HG03196 (cell line): Measurements from ENCODE around the gene ANKRD16.
"Not testable (repeated sequence)": the region's sequence is repeated elsewhere in the genome, so short reads cannot be mapped to it uniquely, and the experiment has no call there.

Experiments used
- ATAC-seq: cut with Tn5 transposase; IDR thresholded peaks from one replicate; pipeline ENCODE4 v1.9.1; 2021; ENCODE audit not compliant: unreplicated experiment

ANKRD16 gene

DNA sequence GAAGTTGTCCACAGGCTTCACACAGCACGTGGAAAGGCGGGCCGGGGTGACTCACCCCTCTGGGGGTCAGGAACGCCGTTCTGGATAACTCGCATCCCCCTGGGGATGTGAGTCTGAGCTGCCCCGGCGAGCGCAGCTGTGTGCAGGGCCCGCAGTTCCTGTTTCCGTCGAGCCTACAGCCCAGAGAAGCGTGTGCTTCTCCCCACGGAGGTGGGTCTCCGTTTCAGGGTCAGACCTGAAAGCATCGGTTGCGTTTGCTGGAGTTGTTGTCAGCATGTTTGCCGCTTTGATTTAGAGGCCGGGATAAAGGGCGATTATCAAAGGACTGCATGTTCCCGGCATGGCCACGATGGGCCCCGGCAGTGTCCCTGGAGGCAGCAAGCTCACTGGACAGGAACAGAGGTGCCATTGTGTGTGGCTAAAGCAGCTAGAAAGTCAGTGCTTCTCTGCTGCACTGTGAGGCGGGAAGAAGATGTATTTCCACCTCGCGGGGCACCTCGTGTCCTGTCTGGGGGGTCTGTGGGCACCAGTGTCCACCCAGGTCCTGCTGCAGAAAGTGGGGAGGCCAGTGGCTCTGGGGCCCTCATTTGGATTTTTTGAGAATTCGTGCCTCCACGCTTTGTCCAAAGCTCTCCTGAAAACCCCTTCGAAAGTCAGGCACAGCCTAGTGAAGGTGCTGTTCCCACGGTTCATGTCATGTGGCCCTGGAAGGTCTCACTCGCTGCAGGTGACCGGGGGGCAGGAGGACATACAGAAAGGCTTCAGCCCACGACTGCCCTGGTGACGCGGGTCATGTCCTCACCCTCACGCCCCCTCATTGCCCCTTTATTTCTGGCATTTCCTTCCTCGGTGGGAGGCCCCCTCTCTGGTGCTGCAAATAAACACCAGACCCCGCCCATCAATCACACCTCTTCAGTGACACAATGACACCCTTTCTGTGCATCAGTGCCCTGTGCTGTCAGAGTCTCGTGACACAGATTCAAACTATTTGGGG, 49.1 kb downstream of the ANKRD16 start:
- ATAC-seq: peak; percentile 85

DNA sequence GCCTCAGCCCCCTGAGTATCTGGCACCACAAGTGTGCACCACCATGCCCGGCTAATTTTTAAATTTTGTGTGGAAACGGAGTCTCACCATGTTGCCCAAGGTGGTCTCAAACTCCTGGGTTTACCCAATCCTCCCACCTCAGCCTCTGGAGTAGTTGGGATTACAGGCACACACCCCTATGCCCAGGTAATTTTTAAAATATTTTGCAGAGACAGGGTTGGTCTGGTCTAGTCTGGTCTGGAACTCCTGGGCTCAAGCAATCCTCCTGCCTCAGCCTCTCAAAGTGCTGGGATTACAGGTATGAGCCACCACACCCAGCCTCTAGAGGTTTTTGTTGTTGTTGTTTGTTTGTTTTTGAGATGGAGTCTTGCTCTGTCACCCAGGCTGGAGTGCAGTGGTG, 53.5 kb downstream of the ANKRD16 start:
- ATAC-seq: not testable (repeated sequence)

DNA sequence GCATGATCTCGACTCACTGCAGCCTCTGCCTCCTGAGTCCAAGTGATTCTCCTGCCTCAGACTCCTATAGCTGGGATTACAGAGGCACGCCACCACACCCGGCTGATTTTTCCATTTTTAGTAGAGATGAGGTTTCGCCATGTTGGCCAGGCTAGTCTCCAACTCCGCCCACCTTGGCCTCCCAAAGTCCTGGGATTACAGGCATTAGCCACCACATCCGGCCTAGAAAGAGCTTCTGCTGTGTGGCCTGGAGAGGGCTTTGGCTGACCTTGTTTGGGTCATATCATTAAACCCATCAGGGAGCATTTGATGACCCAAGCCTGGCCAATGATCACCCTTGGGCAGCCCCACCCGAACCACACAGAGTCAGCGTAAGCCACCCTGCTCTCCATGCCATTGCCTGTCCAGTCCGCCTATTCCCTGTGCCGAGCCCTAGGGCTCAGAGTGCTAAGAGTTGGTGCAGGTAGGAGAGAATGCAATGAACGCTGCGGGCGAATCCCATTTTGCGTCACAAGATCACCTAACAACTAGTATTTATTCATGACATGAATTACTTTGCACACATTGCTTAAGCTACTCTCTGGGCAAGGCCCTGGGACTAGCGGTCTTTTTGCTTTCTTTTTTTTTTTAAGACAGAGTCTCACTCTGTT, 54.1 kb downstream of the ANKRD16 start:
- ATAC-seq: no peak

DNA sequence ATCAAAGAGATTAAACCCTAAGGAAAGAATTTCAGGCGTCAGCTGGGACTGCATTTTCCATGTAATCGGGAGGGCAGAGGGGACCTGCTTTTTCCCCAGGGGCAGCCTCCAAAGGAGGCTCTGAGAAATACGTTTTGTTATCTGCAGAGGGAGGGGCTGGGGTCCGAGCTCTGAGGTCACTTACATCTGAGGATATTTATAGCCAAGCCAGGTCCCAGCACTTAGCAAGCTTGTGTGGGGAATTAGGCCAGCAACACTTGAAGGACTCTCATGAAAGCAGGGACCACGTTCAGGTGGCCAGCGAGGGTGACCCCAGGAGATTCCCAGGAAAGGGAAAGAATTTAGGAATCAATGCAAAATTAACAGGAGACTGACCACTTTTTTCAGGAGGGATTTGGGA, 55.9 kb downstream of the ANKRD16 start:
- no peak for ATAC-seq

DNA sequence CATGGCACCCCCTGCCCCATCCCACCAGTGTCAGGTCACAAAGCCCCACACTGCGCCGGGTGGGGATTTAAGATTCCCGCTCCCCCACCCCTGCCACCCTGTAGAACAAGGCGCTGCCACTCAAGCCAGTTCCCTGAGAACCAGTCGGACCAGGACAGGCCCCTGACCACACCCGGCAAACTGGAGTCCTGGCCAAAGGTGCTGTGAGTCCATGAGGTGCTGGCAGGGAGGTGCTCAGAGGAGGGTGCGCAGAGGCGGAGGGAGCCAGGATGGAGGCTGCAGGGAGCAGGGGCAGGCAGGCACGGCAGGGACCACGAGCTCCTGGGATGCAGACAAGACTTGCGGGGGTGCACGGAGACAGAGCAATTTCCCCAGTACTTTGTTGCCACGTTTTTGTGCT, 56.7 kb downstream of the ANKRD16 start:
- ATAC-seq: no peak

DNA sequence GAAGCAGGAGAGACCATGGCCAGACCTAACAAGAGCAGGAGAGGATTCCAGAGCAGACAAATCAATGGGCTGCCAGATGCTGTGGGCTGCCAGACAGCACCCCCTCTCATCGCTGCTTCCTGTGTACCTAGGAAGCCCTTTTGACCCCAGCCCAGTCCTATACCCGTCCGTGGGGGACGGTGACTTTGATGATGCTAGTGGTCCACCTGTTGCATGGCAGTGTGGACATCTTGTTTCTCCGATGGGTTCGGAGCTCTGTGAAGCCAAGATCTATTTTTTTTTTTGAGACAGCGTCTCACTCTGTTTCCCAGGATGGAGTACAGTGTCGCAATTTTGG, 58.3 kb downstream of the ANKRD16 start:
- no peak for ATAC-seq

DNA sequence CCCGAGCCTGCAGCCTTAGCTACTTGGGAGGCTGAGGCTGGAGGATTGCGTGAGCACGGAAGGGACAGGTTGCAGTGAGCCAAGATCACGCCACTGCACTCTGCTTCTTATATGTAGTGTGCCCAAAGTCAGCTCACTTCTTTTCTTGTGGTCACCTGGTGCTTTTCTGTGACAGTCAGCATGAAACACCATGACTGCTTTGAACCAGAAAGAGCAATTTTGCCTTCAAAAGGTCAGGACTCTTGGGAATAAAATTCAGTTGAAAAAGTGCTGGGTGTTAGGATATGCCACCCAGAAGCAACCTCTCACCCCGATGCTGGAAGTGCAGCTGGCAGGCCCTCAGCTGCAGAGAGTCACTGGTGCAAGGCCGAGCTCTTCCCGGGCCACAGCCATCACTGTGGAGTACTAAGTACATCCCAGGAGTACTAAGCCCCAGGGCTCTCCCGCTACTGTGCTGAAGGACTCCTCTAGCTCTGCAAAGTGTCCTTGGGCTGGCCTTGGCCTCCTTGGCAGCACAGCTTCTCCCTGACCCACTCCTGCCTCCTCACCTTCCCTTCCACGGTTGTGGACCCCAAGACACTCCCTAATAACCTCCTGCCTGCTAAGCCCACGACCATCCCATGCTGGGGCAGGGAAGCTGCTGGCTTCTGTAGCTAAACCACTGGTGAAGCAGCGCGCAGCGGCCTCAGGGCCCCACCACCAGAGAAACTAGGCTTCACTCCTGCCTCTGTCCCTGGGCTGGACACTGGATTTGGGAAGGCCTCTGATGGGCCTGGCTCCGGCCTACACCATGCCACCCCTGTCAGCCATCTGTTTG, 58.9 kb downstream of the ANKRD16 start:
- ATAC-seq: no peak

DNA sequence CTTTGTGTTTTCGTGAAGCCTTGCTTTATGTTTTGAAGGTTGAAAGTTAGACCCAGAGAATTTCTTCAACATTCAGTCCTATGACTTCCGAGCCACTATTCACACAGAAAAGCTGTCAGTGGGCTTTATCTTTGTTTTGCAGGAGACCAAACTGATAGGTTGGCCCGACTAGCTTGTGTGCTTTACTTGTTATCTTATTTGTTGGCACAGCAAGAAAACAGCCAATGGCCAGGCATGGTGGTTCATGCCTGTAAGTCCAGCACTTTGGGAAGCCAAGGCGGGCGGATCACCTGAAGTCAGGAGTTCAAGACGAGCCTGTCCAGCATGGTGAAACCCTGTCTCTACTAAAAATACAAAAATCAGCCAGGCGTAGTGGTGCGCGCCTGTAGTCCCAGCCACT, 60.4 kb downstream of the ANKRD16 start:
- ATAC-seq: no peak

DNA sequence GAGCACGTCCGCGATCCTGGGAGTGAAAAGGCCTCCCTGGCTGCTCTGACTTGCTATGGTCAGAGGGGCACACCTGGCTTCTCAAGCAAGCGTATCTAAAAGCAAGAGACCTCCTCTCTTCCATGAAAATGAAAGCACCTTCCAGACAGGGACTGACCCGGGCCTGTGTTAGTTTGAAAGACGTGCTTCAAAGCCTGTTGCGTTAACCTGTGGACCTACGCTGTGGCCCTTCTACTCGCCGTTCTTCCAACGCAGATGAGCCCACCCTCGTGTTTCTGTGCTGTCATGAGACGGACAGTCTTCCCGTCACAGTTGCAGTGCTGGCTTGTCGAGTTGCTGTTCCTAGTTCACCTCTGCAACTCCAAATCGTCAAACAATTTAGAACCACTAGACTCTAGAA, 61.0 kb downstream of the ANKRD16 start:
- ATAC-seq: no peak

DNA sequence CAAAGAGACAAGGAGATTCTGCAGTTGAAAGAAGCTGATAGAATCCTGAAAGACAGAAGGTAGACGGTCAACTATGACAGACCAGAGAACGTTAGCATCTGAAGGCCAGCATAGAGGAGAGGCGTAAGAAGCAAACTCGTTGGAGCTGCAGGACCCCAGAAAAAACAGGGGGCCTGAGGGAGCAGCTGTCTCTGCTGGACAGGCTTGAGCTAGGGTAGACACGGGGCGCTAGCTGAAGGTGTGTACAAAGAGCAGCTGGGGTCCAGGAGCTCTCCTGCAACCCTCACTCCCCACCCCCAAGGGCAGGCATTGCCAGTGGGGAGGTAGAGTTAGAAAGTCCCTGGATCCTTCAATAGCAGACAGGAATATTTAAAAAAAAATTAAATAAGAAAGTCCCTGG, 61.9 kb downstream of the ANKRD16 start:
- no peak for ATAC-seq

DNA sequence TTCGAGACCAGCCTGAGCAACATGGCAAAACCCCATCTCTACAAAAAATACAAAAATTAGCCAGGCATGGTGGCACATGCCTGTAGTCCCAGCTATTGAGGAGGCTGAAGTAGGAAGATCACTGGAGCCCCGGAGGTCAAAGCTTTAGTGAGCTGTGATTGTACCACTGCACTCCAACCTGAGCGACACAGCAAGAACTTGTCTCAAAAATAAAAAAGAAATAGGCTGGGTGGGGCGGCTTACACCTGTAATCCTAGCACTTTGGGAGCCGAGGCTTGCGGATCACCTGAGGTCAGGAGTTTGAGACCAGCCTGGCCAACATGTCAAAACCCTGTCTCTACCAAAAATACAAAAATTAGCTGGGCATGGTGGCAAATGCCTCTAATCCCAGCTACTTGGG, 63.2 kb downstream of the ANKRD16 start:
- not testable (repeated sequence) for ATAC-seq

DNA sequence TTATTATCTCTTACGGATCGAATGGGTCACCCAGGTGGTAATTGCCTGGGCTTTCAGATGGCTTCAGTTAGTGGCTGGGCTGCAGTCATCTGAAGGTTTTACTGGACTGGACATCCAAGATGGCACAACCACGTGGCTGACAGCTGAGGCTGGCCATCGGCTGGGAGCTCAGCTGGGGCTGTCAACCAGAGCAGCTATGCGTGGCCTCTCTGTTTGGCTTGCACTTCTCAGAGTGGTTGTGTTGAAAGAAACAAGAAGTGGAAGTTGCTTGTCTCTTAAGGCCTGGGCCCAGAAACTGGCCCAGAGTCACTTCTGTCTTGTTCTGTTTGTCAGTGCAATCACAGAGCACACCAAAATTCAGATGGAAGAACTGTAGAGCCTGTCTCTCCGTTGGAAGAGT, 70.8 kb downstream of the ANKRD16 start:
- no peak for ATAC-seq

DNA sequence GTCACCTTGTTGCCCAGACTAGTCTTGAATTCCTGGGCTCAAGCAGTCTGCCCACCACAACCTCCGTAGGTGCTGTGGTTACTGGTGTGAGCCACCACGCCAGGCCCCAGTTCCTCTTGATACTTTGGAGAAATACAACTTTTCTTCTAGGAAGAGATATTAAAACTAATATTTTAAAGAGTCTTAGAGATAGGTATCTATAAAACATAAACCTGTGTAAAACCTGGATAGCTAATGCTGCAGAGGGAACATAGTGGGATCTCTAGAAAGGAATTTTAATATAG, 71.7 kb downstream of the ANKRD16 start:
- ATAC-seq: no peak

DNA sequence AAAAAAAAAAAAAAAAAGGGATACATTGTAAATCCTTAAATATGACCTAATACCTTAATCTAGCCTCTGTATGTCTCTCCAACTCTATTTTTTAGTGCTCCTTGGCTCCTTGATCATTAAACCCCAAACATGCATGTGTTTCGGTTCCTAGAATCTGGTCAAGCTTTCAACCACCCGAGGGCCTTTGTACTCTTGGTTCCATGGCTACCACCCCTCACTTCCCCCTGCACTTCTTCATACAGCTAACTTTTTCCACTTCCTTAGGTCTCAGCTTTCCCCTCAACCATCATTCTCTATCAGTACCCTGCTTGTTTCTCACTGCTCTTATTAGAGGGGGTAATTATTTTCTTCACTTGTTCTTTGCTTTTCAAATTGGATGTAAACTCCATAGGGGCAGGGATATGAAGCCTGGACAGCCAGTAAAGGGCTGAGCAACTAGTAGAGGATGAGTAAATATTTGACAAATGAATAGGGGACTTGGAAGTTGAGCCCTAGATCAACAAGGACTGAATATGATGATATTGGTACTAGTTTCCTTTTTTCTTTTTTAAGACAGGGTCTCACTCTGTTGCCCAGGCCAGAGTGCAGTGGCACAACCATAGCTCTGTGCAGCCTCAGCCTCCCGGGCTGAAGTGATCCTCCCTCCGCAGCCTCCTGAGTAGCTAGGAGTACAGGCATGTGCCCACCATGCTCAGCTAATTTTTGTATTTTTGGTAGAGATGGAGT, 72.2 kb downstream of the ANKRD16 start:
- ATAC-seq: no peak

DNA sequence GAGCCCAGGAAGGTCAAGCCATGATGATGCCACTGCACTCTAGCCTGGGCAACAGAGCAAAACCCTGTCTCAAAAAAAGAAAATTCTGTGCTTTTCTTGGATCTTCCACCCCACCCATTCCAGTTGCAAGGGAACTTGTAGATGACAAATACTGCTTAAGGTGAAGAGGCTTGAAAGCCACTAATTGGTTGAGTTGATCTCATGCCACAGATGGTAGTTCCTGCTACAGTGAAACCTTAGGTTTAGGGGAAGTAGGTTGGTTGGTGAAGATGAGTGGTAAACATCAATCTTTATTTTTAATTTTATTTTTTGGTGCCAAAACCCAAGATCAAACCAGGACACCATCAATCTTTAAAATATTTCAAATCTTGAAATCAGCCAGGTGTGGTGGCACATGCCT, 73.5 kb downstream of the ANKRD16 start:
- ATAC-seq: no peak

DNA sequence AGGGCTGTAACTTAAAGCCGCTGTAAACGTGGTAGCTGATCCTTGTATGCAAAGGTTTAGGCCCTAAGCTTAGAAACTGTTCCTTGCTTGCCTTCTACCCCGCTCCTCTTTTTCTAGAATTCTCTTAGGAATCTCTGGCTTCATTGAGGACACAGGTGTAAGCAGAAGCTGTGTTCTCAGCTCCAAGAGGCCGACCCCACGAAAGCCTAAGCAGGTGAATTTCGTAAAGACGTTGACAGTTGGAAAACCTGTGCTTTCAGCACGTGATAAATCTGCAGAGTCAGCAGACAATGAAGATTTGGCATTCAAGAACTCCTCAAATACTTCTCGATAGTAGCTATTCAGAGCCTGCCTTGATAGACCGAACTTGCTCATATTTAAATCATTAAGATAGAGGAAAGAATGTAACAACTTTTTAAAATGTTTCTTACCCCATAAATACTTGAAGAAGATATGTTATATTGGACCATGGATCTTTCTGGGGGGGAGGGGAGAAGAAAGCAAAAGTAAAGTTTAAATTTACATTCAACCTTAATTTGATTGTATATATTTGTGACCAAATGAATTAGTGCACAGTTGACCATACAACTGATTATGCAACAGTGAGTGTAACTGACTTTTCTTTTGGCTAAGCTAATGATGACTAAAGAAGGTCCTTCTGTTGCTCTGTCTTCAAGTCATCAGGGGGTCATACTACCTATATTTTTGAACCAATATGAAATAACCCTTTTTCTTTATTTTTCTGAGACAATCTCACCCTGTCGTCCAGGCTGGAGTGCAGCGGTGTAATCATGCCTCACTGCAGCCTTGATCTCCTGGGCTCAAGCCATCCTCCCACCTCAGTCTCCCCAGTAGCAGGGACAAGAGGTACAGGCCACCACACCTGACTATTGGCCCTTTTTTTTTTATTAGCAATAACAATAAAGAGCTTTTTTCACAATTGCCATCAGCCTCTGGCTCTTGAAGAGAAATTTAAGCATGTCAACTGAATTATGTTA, 75.3 kb downstream of the ANKRD16 start:
- no peak for ATAC-seq

DNA sequence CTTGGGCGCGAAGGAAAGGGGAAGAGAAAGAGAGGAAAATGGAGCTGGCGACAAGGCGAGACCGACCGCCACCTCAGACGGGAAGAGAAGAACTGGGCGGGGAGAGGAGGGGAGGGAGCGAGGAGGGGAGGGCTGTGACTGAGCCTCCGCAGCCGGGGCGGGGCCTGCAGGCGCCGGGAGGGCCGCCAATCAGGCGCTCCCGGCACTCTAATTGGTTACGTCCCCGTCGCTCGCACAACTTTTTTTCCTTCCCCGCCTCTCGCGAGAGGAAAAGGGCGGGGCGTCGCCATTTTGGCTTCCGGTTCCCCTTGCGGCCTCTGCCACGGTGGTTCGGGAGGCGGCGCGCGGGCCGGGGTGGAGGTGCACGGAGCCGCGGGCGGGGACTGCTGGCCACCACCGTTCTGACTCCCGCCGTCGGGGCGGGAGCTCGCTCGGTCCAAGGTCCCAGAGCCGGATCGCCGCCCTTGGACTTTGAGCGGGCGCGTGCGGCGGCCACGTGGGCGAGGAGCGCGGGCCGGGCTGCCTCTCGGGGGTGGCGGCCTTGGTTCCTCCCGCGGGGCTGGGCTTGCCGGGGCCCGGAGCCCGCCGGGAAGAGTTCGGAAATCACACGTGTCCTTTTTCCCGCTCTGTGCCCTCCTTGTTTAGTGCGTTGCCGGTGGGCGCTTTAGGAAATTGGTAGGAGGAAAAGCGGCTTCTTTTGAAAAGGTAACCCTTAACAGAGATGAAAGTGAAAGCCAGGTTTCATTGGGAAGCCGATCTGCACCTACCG, 76.2 kb downstream of the ANKRD16 start, which contains the start of gene GDI2:
TSS of gene GDI2 (minus strand) at position 94 of the 769 bp plus-strand sequence. CDS start 176 bp downstream, outside the sequence.
- ATAC-seq: peak; percentile 72

DNA sequence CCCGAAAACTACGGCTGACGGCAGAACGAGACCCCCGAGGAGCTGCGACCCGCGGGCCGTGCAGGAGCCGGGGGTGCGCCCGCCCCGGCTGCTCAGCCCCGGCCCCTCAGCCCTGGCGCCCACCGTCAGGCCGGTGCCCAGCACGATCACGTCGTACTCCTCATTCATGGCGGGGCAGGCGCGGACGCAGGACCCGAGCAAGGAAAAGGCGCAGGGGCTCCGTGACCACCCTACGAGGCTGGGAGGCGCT, 76.7 kb downstream of the ANKRD16 start:
- peak; percentile 20 for ATAC-seq
